DND-41 (cell line): Measurements from ENCODE around the gene ORC1.

ENCODE experiments used
- ATAC-seq: fragments of 200-7000 bp; cut with Tn5 transposase; 3 replicates; pipeline ENCODE4 v1.9.1; 2021; ENCODE audit warnings: low read depth; ENCODE audit not compliant: insufficient read depth
- DNase-seq: peaks from one replicate; pipeline ENCODE4 v3.0.0-alpha.2; 2020
- H2AFZ ChIP-seq: 2 replicates; pipeline ENCODE4 v1.6.0; 2012; ENCODE audit warnings: low read depth, low read length
- H3K27ac ChIP-seq: 2 replicates; pipeline ENCODE4 v1.5.1; 2012; ENCODE audit warnings: low read length, inconsistent platforms
- H3K27me3 ChIP-seq: fragments of 200-600 bp; sonication (generic); 2 replicates; pipeline ENCODE4 v1.6.0; 2012; ENCODE audit warnings: low read length, mild to moderate bottlenecking, inconsistent platforms; ENCODE audit not compliant: insufficient read depth, poor library complexity
- H3K36me3 ChIP-seq: 2 replicates; pipeline ENCODE4 v1.5.1; 2012; ENCODE audit warnings: low read length, inconsistent platforms; ENCODE audit not compliant: insufficient read depth
- H3K4me1 ChIP-seq: 2 replicates; pipeline ENCODE4 v1.5.1; 2012; ENCODE audit warnings: mild to moderate bottlenecking, low read length; ENCODE audit not compliant: insufficient read depth
- H3K4me2 ChIP-seq: 2 replicates; pipeline ENCODE4 v1.6.0; 2012; ENCODE audit warnings: mild to moderate bottlenecking, moderate library complexity, low read length, inconsistent platforms; ENCODE audit not compliant: insufficient read depth
- H3K4me3 ChIP-seq, 2 experiments: fragments of 200-600 bp in 1 of 2; shearing (Covaris generic) in 1 of 2; 2 replicates each; pipeline ENCODE4 v1.5.1; 2012 to 2016; ENCODE audit warnings: inconsistent platforms in 2 of 2, low read length in 2 of 2, mild to moderate bottlenecking in 2 of 2, low read depth in 1 of 2, moderate library complexity in 1 of 2
- H3K79me2 ChIP-seq: 2 replicates; pipeline ENCODE4 v1.6.0; 2012; ENCODE audit warnings: low read length, inconsistent platforms; ENCODE audit not compliant: insufficient read depth
- H3K9ac ChIP-seq: 2 replicates; pipeline ENCODE4 v1.6.0; 2012; ENCODE audit warnings: low read depth, mild to moderate bottlenecking, inconsistent platforms, low read length, moderate library complexity
- H3K9me3 ChIP-seq: 2 replicates; pipeline ENCODE4 v1.5.1; 2012; ENCODE audit warnings: low read length, moderate library complexity, mild to moderate bottlenecking, inconsistent platforms; ENCODE audit not compliant: insufficient read depth, severe bottlenecking
- H4K20me1 ChIP-seq: 2 replicates; pipeline ENCODE4 v1.6.0; 2012; ENCODE audit warnings: low read length; ENCODE audit not compliant: insufficient read depth
- CTCF ChIP-seq: IDR thresholded peaks from 2 replicates; pipeline ENCODE4 v1.5.1; 2012; ENCODE audit warnings: borderline replicate concordance, low read length, moderate library complexity, mild to moderate bottlenecking; ENCODE audit not compliant: poor library complexity, severe bottlenecking; ENCODE audit errors: extremely low read depth
- EZH2 ChIP-seq: IDR thresholded peaks from 3 replicates; pipeline ENCODE4 v1.6.1; 2012; ENCODE audit warnings: borderline replicate concordance, low read depth, mild to moderate bottlenecking, moderate library complexity, low read length, inconsistent platforms; ENCODE audit not compliant: severe bottlenecking

ORC1 gene

DNA sequence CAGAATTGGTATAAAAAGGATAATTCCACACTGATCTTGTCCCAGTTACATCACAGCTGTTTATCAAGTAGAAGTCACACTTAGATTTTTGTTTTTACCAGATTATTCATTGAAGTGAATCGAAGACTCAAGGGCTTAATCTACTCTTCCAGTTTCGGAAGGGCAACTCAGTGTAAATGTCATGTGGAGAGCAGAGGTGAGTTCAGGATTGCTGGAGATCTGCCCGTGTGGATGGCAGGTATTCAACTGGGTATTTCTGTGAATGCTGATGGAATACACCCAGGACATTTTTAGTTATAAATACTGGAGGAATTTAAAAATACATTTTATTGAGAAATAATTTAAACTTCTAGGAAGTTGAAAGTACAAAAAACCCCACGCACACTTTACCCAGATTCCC, 57.6 kb downstream of the ORC1 start:
- Histone ChIP-seq H2AFZ (no peak overlapping the region), H3K4me2 (no peak overlapping the region), H3K27ac (no peak overlapping the region), H3K9ac (no peak overlapping the region), H3K4me1 (no peaks in the 10 kb centered on the region), H3K9me3 (no peaks in the 10 kb centered on the region), H3K27me3 (no peaks in the 10 kb centered on the region), H3K36me3 (peaks cover 50% of the 10 kb centered on the region), H4K20me1 (no peaks in the 10 kb centered on the region), H3K4me3 (no peak overlapping the region), H3K79me2 (no peaks in the 10 kb centered on the region)
- ATAC-seq, result no peak
- TF ChIP-seq EZH2 (no peak), CTCF (no peak)
- DNase-seq, result no peak

DNA sequence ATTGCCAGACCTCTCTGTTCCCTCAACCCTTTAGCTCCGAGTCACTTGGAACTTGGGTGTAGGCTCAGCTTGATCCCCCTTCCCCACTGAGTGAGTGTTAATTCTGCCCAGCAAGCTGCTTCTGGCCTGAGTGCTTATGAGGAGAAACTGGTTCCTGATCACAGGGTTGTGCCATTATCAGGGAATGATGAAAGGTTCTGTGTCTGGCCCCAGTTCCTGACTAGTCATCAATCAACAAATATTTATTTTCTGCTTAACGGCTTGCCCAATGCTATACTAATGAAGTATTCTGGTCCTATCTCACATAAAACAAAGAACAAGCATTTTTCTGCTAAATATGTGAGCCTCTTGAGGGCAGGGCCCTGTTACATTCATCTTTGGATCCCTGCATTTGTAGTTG, 59.0 kb downstream of the ORC1 start:
- no peaks in the 10 kb centered on the region for H4K20me1 ChIP-seq
- H3K9me3 ChIP-seq, result no peaks in the 10 kb centered on the region
- no peak for ATAC-seq
- H3K4me3 ChIP-seq, result no peak overlapping the region
- no peak overlapping the region for H3K27ac ChIP-seq
- no peak overlapping the region for H3K4me2 ChIP-seq
- H3K36me3 ChIP-seq, result peaks cover 47% of the 10 kb centered on the region
- H3K4me1 ChIP-seq, result no peaks in the 10 kb centered on the region
- DNase-seq, result no peak
- no peaks in the 10 kb centered on the region for H3K79me2 ChIP-seq
- no peak overlapping the region for H3K9ac ChIP-seq
- no peaks in the 10 kb centered on the region for H3K27me3 ChIP-seq
- TF ChIP-seq EZH2 (no peak), CTCF (no peak)
- no peak overlapping the region for H2AFZ ChIP-seq

DNA sequence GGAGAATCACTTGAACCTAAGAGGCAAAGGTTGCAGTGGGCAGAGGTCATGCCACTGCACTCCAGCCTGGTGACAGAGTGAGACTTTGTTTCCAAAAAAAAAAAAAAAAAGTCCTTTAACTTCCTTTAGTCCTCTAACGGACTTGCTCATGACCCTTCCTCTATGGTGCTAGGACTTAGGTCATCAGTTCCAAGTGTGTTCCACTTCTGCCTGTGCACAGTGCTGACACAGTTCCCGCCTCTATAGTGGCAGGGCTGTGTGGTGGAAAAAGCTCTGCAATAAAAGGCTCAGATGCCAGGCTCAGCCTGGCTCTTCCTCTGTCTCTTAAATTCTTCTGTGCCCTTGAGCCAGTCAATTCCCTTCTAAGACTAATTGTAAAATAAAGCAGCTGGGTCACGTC, 60.2 kb downstream of the ORC1 start:
- H4K20me1 ChIP-seq, result no peaks in the 10 kb centered on the region
- ATAC-seq (no peak), DNase-seq (no peak)
- H3K9me3 ChIP-seq, result no peaks in the 10 kb centered on the region
- H3K9ac ChIP-seq, result no peak overlapping the region
- H3K79me2 ChIP-seq, result no peaks in the 10 kb centered on the region
- H2AFZ ChIP-seq, result no peak overlapping the region
- TF ChIP-seq CTCF (no peak), EZH2 (no peak)
- H3K4me3 ChIP-seq, result no peak overlapping the region
- H3K27me3 ChIP-seq, result no peaks in the 10 kb centered on the region
- H3K27ac ChIP-seq, result no peak overlapping the region
- H3K4me2 ChIP-seq, result no peak overlapping the region
- H3K36me3 ChIP-seq, result peaks cover 55% of the 10 kb centered on the region
- H3K4me1 ChIP-seq, result no peaks in the 10 kb centered on the region
